GM21825 (cell line): ENCODE results near the gene TFDP1.

Experiments
- ATAC-seq: cut with Tn5 transposase; IDR thresholded peaks from one replicate; pipeline ENCODE4 v1.9.1; 2021; ENCODE audit warnings: mild to moderate bottlenecking, moderate library complexity; ENCODE audit not compliant: unreplicated experiment

Gene TFDP1

GRCh38 chr13:113657851-113658741 lies 73.5 kb downstream of the TFDP1 start, which contains the start of gene ATP4B:
Gene ATP4B, minus strand, starts transcription at chr13:113658198. Its CDS starts 54 bp downstream, at chr13:113658144.
- ATAC-seq = no peak

GRCh38 chr13:113658836-113659235 lies 74.3 kb downstream of the TFDP1 start:
- ATAC-seq = no peak

GRCh38 chr13:113659337-113659736 lies 74.8 kb downstream of the TFDP1 start:
- ATAC-seq = no peak

GRCh38 chr13:113660066-113660465 lies 75.5 kb downstream of the TFDP1 start:
- ATAC-seq = no peak

GRCh38 chr13:113661509-113661908 lies 77.0 kb downstream of the TFDP1 start:
- no peak for ATAC-seq

GRCh38 chr13:113663934-113664333 lies 79.4 kb downstream of the TFDP1 start:
- ATAC-seq = no peak

DNA sequence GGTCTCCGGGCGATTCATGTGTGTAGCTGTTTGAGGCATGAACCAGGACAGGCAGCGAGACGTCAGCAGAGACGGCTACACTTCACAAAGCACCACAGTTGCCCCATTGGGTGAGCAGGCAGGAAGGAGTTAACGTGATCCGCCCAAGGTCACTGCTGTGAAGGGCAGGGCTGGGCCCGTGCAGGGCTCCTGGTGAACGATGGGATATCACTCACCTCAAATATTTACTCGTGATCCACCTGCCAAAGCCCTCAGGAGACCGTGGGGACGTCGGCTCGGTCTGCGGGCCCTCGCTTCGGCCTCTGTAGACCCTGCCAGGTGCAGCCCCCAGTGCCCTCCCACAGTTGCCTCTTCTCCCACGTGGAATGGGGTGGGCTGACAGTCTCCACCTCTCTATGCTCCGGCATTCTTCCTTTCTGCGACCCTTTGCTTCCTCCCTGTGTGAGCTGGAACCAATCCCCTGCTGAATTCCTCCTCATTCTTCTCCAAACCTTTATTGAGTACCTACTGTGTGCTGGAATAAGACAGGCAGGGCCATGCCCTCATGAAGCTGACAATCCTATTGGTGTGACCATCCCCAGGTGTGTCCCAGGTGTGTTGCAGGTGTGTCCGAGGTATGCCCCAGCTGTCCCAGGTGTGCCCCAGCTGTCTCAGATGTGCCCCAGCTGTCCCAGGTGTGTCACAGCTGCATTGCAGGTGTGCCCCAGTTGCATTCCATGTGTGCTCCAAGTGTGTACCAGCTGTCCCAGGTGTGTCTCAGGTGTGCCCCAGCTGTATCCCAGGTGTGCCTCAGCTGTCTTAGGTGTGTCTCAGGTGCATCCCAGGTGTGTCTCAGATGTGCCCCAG lies 80.4 kb downstream of the TFDP1 start:
- ATAC-seq = no peak

DNA sequence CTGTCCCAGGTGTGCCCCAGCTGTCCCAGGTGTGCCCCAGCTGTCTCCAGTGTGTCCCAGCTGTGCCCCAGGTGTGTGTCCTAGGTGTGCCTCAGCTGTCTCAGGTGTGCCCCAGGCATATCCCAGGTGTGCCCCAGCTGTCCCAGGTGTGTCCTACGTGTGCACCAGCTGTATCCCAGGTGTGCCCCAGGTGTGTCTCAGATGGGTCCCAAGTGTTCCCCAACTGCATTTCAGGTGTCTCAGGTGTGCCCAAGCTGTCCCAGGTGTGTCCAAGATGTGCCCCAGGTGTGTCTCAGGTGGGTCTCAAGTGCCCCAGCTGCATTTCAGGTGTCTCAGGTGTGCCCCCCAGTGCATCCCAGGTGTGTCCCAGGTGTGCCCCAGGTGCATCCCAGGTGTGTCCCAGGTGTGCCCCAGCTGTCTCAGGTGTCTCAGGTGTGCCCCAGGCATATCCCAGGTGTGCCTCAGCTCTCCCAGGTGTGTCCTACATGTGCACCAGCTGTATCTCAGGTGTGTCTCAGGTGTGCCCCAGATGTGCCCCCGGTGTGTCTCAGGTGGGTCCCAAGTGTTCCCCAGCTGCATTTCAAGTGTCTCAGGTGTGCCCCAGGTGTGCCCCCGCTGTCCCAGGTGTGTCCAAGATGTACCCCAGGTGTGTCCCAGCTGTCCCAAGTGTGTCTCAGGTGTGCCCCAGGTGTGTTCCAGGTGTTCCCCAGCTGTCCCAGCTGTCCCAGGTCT lies 81.2 kb downstream of the TFDP1 start:
- no peak for ATAC-seq

DNA sequence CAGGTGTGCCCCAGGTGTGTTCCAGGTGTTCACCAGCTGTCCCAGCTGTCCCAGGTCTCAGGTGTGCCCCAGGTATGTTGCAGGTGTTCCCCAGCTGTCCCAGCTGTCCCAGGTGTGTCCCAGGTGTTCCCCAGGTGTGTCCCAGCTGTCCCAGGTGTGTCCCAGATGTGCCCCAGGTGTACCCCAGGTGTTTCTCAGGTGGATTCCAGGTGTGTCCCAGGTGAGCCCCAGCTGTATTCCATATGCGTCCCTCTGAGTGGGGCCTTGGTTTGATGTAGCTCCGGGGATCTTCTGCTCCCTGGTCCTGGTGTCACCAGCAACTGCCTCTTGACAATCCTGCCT lies 81.7 kb downstream of the TFDP1 start:
- no peak for ATAC-seq

DNA sequence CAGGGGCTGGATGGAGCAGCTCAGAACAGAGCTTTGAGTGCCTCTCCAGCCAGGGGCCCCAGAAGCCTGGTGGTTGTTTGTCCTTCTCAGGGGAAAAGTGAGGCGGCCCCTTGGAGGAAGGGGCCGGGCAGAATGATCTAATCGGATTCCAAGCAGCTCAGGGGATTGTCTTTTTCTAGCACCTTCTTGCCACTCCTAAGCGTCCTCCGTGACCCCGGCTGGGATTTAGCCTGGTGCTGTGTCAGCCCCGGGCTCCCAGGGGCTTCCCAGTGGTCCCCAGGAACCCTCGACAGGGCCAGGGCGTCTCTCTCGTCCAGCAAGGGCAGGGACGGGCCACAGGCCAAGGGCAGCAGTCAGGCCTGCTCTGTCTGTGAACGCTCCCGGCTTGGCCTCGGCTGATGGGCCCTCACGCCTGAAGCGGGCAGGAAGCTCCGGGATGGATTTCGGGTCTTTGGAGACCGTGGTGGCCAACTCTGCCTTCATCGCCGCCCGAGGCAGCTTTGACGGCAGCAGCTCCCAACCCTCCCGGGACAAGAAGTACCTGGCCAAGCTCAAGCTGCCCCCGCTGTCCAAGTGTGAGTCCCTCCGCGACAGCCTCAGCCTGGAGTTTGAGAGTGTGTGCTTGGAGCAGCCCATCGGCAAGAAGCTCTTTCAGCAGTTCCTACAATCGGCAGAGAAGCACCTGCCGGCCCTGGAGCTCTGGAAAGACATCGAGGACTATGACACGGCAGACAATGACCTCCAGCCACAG lies 82.6 kb downstream of the TFDP1 start, which contains the start of gene GRK1:
GRK1 (plus strand) TSS at position 269 of the 751 bp plus-strand sequence; CDS start at position 437, 168 bp downstream.
- no peak for ATAC-seq

DNA sequence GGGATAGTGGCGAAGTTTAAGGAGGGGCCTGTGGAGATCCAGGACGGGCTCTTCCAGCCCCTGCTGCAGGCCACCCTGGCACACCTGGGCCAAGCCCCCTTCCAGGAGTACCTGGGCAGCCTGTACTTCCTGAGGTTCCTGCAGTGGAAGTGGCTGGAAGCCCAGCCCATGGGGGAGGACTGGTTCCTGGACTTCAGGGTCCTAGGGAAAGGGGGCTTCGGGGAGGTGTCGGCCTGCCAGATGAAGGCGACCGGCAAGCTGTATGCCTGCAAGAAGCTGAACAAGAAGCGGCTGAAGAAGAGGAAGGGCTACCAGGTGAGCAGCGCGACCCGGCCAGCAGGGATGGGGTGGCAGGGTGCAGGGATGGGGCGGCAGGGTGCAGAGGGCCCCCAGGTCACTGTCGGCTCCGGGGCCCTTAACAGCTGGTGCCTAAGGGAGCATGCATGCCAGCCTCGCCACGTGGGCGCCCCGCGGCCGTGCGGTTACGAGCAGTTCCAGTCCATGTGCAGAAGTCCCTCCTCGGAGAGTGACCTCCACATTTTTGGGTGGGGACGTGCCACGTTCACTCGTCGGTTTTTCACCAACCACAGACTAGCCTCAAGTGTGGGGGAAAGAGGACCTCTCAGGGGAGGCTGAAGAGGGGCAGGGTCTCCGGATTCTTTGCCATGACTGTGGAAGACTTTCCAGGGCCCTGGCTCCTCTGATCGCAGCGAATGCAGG lies 83.4 kb downstream of the TFDP1 start:
- ATAC-seq = no peak

DNA sequence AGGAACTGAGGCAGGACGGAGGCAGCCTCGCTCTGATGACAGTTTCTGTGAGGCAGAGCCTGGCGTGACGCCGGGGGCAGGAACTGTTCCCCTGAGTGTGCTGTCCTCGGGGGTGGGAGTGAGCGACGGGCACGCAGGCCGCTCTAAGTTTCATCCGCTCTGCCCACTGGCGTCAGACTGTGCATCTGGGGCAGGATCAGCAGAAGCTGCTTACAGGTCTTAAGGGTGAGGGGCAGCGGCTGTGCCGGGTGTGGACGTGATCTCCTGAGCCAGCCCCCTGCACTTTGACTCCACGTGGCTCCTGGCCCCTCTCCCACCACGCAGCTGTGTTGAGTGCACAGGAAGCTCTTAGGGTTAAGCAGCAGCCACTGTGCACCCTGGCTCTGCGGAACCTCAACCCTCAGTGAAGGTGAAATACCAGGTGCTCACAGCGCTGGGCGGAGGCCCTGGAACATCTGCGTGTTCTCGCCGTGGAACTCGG lies 84.0 kb downstream of the TFDP1 start:
- ATAC-seq = no peak

GRCh38 chr13:113669231-113669754 lies 84.7 kb downstream of the TFDP1 start:
- ATAC-seq = no peak

- ATAC-seq = no peak
These were observed 85.3 kb downstream of the TFDP1 start for GRCh38 chr13:113669755-113670341.

- ATAC-seq = no peak
These were observed 86.0 kb downstream of the TFDP1 start for GRCh38 chr13:113670541-113670940.

DNA sequence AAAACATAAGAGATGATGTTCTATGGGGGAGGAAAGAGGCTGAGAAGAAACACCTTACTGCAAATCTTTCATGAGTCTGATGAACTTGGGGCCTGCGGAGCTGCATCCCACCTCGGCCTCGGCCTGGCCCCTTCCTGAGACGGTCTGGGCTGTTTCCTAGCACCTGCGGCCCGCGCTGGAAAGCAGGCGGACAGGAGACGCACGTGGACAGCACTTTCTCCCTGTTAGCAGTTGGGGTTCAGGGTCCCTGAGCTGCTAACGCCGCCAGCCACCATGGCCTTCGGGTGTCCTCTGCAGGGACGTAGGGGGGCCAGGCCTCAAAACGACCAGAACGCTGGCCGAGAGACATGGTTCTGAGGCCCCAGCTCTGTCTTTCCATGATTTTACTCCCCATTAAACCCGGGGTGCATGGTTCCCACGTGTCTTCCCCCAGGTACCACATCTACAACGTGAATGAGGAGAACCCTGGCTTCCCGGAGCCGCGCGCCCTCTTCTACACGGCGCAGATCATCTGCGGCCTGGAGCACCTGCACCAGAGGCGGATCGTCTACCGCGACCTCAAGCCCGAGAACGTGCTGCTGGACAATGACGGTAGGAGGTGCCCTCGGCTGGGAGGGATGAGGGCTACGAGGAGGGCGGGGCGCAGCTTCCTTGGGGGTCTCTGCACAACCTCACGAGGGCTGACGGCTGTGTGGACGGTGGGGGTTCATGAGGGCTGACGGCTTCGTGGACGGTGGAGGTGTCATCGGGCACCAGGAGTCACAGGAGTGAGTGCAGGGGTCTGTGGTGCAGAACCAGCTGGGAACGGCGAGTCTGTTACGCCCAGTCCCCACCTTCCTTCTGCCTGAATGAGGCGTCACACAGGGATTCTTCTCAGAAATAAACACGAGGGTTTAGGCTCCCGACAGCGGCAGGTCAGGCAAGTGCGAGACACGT lies 86.8 kb downstream of the TFDP1 start:
- no peak for ATAC-seq

- no peak for ATAC-seq
These were observed 87.6 kb downstream of the TFDP1 start for GRCh38 chr13:113672002-113672651.
